Keratinocyte (primary cell): ENCODE results near the gene UCK2.

Experiments used
- CTCF ChIP-seq, 3 experiments: IDR thresholded peaks in 1 of 3; conservative IDR thresholded peaks in 1 of 3; optimal IDR thresholded peaks in 1 of 3; 2 replicates in 2 of 3; 3 replicates in 1 of 3; pipeline versions ENCODE3 to v1.5.1; 2011; ENCODE audit warnings: low read length in 3 of 3, mild to moderate bottlenecking in 3 of 3, moderate library complexity in 2 of 3, control low read depth in 1 of 3, inconsistent platforms in 1 of 3; ENCODE audit not compliant: insufficient read depth in 2 of 3; ENCODE audit errors: extremely low read depth in 1 of 3
- EZH2 ChIP-seq: IDR thresholded peaks from one replicate; pipeline ENCODE4 v1.6.1; 2012; ENCODE audit warnings: inconsistent platforms, mild to moderate bottlenecking, low read length, moderate library complexity

- TF ChIP-seq CTCF (optimal IDR thresholded peaks at IDR 0.05 in 1 of 3, IDR thresholded peaks at IDR 0.05 in 1 of 3, conservative IDR thresholded peaks at IDR 0.05 in 1 of 3; ENCODE audit: extremely low read depth in 1 of 3, insufficient read depth in 2 of 3, low read length in 3 of 3) (no peak), EZH2 (no peak)
These were observed 38.4 kb downstream of the UCK2 start for GRCh38 chr1:165865633-165866340.
